ENCODE data around the gene CD6. TPM values are rescaled to one million over a fixed set of nuclear protein-coding genes. Genes with fewer than 3 reads are reported as not detected.

Gene CD6
- total RNA-seq, 1 donor from 2014 or later, result 0.47 TPM

DNA sequence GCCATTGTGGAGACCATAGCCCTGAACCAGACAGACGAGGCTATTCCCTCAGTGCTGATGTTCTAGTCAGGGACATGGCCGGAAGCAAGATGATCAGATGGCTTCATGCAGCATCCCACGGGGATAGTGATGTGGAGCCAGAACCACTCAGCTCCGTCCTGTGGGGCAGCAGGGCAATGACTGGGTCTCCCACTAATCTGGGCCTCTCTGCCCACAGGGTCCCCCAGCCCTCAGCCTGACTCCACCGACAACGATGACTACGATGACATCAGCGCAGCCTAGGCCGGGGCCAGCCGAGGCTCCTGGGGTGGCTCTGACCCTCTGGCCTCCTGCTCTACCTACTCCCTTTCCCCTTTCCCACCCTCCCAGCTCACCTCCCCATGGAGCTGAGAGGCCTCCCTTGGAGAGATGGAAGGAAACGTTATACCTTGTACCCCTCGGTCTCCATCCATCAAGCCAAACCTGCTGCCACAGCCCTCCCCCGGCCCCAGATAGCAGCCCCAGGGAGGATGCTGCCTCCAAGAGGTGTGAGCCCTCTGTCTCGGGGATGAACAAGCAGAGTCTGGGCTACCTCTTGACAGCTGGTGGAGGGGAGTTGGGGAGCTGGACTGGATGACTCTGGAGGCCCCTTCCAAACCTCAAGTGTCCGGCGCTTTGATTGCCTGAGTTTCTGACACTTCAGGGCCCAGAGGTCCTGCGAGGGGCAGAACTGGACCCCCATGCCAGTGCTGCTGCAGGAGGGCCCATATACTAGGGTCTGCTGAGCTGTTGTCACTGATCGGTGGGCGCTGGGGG lies 47.8 kb downstream of the CD6 start:
- intact Hi-C loops (cut with micrococcal nuclease), result no loop called here
- DNase-seq, result no peak
- Histone ChIP-seq H3K9me3 (replicated peaks) (no peaks in the 10 kb centered on the region), H3K4me3 (no peak overlapping the region), H3K27me3 (ENCODE audit: low read depth) (peaks cover 78% of the 10 kb centered on the region), H3K27ac (replicated peaks) (no peak overlapping the region), H3K4me1 (peaks cover 16% of the 10 kb centered on the region), H3K36me3 (no peaks in the 10 kb centered on the region)
- TF ChIP-seq, protein P1, sequence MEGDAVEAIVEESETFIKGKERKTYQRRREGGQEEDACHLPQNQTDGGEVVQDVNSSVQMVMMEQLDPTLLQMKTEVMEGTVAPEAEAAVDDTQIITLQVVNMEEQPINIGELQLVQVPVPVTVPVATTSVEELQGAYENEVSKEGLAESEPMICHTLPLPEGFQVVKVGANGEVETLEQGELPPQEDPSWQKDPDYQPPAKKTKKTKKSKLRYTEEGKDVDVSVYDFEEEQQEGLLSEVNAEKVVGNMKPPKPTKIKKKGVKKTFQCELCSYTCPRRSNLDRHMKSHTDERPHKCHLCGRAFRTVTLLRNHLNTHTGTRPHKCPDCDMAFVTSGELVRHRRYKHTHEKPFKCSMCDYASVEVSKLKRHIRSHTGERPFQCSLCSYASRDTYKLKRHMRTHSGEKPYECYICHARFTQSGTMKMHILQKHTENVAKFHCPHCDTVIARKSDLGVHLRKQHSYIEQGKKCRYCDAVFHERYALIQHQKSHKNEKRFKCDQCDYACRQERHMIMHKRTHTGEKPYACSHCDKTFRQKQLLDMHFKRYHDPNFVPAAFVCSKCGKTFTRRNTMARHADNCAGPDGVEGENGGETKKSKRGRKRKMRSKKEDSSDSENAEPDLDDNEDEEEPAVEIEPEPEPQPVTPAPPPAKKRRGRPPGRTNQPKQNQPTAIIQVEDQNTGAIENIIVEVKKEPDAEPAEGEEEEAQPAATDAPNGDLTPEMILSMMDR (IDR thresholded peaks at IDR 0.05; ENCODE audit: borderline replicate concordance), result no peak

DNA sequence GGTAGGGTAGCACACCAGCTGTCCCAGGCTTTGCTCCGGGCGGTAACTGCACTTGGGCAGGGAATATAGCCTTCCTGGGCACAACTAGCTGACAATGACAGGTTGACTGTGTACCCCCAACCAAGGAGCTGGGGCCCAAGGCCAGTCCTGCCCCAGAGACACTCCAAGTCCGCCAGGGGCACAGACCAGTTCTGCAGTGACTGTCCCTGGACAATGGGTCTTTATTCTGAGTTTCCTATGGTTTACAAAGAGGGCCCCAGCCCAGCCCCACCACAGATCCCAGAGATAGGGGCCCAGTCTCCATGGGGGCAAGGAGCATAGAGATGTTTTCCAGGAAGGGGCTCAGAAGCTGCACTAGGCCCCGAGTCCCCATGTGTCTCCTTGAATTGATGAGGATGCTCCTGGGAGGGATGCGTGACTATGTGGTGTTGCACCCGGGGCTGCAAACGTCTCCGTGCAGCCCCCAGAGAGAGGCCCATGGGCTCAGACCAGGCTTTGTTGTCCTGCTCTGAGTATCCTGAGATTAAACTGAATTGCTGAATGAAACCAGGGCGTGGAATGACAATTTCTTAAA lies 48.4 kb downstream of the CD6 start:
- DNase-seq, result no peak
- TF ChIP-seq, protein P1 (IDR thresholded peaks at IDR 0.05; ENCODE audit: borderline replicate concordance), result no peak
- Histone ChIP-seq H3K27ac (replicated peaks) (no peak overlapping the region), H3K36me3 (no peaks in the 10 kb centered on the region), H3K27me3 (ENCODE audit: low read depth) (peaks cover 78% of the 10 kb centered on the region), H3K4me3 (no peak overlapping the region), H3K4me1 (peaks cover 16% of the 10 kb centered on the region), H3K9me3 (replicated peaks) (no peaks in the 10 kb centered on the region)
- intact Hi-C loops (cut with micrococcal nuclease), result no loop called here

DNA sequence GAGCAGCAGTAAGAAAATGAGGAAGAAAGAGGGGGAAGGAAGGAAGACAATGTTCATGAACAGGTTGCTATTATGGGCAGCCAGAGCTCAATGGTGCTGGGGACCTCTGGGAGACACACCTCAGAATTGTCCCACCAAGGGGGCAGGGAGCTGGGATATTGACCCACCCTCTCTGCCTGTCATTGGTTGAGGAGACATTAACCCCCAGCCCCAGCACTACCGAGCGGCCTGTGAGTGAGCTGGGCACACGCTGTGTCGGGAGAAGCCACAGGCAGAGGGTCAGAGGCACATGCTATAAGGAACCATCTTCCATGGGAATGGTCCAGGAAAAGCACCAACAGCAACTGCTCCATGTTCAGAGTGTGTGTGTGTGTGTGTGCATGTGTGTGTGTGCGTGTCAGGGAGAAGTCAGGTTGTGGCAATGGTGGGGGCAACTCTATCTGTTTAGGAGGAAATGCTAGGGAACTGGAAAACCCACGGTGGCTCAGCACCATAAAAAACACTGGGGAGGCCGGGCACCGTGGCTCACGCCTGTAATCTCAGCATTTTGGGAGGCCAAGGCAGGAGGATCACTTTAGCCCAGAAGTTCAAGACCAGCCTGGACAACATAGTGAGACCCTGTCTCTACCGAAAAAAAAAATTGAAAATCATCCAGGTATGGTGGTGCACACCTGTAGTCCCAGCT lies 49.2 kb downstream of the CD6 start:
- TF ChIP-seq, protein P1 (IDR thresholded peaks at IDR 0.05; ENCODE audit: borderline replicate concordance), result no peak
- Histone ChIP-seq H3K27ac (replicated peaks) (no peak overlapping the region), H3K27me3 (ENCODE audit: low read depth) (peaks cover 72% of the 10 kb centered on the region), H3K4me3 (no peak overlapping the region), H3K4me1 (peaks cover 18% of the 10 kb centered on the region), H3K9me3 (replicated peaks) (no peaks in the 10 kb centered on the region), H3K36me3 (no peaks in the 10 kb centered on the region)
- DNase-seq, result no peak
- intact Hi-C loops (cut with micrococcal nuclease), result no loop called here

DNA sequence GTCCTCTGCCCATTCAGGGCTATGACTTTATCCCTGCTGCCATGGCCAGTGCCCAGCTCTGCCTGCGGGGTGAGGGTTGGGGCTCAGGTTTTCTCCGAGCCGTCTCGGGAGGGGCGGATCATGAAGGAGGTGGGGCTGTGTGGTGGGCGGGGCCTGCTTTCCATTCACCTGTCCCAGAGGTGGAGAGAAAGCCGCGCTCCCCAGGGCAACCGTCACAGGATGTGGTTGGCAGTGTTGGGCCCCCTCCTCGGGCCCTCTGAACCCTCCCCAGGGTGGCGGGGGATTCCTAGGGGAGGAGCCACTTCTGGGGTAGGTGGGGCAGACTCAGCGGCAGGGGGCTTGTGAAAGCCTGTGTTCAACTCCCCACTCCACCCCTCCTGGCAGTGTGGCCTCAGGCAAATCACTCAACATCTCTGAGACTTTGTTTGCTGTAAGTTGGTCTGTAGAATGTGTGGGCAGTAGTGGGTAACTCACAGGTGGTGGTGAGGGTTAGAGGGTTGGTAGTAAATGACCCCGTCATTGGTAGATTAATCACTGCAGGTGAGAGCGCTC lies 50.3 kb downstream of the CD6 start:
- TF ChIP-seq, protein P1 (IDR thresholded peaks at IDR 0.05; ENCODE audit: borderline replicate concordance), result no peak
- DNase-seq, result no peak
- no peak overlapping the region for H3K27ac ChIP-seq (replicated peaks)

DNA sequence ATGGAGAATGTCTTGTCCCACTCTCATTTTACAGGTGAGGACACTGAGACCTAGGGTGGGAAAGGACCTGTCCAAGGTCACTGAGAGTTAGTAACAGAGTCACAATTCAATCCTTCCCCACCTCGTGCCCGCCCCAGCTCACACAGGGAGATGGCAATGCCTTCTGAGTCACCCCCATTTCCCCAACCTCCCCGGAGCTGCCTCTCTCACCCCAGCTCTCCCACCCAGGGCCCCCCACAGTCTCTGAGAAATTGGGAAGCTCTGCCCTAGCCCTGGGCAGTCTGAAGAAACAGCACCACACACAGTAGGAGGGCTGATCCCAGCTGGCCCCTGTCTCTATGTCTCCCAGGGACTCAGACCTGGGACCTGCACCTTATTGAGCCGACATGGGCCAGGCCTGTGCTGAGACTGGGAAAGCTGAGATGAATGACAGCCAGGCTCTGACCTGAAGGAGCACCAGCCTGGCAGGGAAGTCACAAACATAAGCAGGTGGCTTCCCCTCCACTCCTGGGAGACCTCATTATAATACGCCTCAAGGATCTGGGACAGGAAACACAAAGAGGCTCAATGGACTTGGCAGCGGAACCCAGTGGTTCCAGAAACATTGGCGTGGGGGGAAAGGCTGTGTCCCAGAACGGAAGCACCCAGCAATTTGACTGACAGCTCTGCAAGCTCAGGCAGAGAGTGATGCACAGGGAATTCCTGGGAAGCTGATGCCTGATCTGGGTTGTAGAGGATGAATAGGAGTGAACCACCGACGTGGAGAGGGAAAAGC lies 51.0 kb downstream of the CD6 start:
- DNase-seq, result no peak
- H3K4me3 ChIP-seq, result no peak overlapping the region
- peaks cover 58% of the 10 kb centered on the region for H3K27me3 ChIP-seq (ENCODE audit: low read depth)
- H3K27ac ChIP-seq (replicated peaks), result no peak overlapping the region
- H3K4me1 ChIP-seq, result peaks cover 30% of the 10 kb centered on the region
- intact Hi-C loops (cut with micrococcal nuclease), result no loop called here
- H3K36me3 ChIP-seq, result no peaks in the 10 kb centered on the region
- no peaks in the 10 kb centered on the region for H3K9me3 ChIP-seq (replicated peaks)
- TF ChIP-seq, protein P1 (IDR thresholded peaks at IDR 0.05; ENCODE audit: borderline replicate concordance), result no peak

More for the DNA sequence above, 50.3 kb downstream of the CD6 start:
- Histone ChIP-seq H3K27me3 (ENCODE audit: low read depth) (peaks cover 63% of the 10 kb centered on the region), H3K36me3 (no peaks in the 10 kb centered on the region), H3K9me3 (replicated peaks) (no peaks in the 10 kb centered on the region), H3K4me1 (peaks cover 28% of the 10 kb centered on the region), H3K4me3 (no peak overlapping the region)
- intact Hi-C loops (cut with micrococcal nuclease), result no loop called here

Data from left ventricle myocardium inferior (tissue), 1 donor.